CD14-positive monocyte (primary cell): Measurements from ENCODE around the gene HMGN2. TPM values are rescaled to one million over a fixed set of nuclear protein-coding genes. Genes with fewer than 3 reads are reported as not detected.

Experiments used
- DNase-seq, 3 donors: peaks; one replicate each; pipeline ENCODE4 v3.0.0-alpha.2; 2011 to 2022
- H2AFZ ChIP-seq: 2 replicates; pipeline ENCODE4 v1.6.0; 2012; ENCODE audit warnings: mild to moderate bottlenecking, low read depth, low read length, inconsistent platforms; ENCODE audit not compliant: insufficient read depth, poor library complexity, severe bottlenecking
- H3K27ac ChIP-seq, 2 donors: 1 replicate in 1 of 2; 2 replicates in 1 of 2; pipeline ENCODE4 v1.5.1; 2012 to 2013; ENCODE audit warnings: low read length in 2 of 2, control low read depth in 1 of 2, inconsistent platforms in 1 of 2, low read depth in 1 of 2, mild to moderate bottlenecking in 1 of 2
- H3K27me3 ChIP-seq, 2 donors: one replicate each; pipeline versions ENCODE4 v1.6.0 to v1.6.1; 2011 to 2013; ENCODE audit warnings: low read length in 2 of 2; ENCODE audit not compliant: control insufficient read depth in 2 of 2, insufficient read depth in 2 of 2
- H3K36me3 ChIP-seq, 2 donors: replicated peaks in 1 of 2; 1 replicate in 1 of 2; 2 replicates in 1 of 2; pipeline versions ENCODE4 v1.5.1 to v1.6.1; 2012 to 2013; ENCODE audit warnings: low read length in 2 of 2, control low read depth in 1 of 2, inconsistent platforms in 1 of 2, mild to moderate bottlenecking in 1 of 2; ENCODE audit not compliant: insufficient read depth in 2 of 2, control insufficient read depth in 1 of 2
- H3K4me1 ChIP-seq, 2 donors: 1 replicate in 1 of 2; 2 replicates in 1 of 2; pipeline versions ENCODE4 v1.5.1 to v1.6.1; 2012 to 2013; ENCODE audit warnings: low read length in 2 of 2, control low read depth in 1 of 2, inconsistent platforms in 1 of 2, mild to moderate bottlenecking in 1 of 2, moderate library complexity in 1 of 2; ENCODE audit not compliant: insufficient read depth in 2 of 2, control insufficient read depth in 1 of 2
- H3K4me2 ChIP-seq: replicated peaks from 2 replicates; pipeline ENCODE3; 2012; ENCODE audit warnings: low read length, moderate library complexity, mild to moderate bottlenecking; ENCODE audit not compliant: poor library complexity, severe bottlenecking; ENCODE audit errors: extremely low read depth
- H3K4me3 ChIP-seq, 3 experiments: fragments of 200-600 bp in 1 of 3; sonication (generic) in 1 of 3; replicated peaks in 1 of 3; 1 replicate in 2 of 3; 2 replicates in 1 of 3; pipeline ENCODE4 v1.5.1; 2011 to 2013; ENCODE audit warnings: low read length in 3 of 3, mild to moderate bottlenecking in 3 of 3, control low read depth in 2 of 3, low read depth in 2 of 3, inconsistent platforms in 1 of 3, moderate library complexity in 1 of 3
- H3K79me2 ChIP-seq: 2 replicates; pipeline ENCODE4 v1.6.0; 2012; ENCODE audit warnings: mild to moderate bottlenecking, control low read depth, inconsistent platforms, low read length, moderate library complexity; ENCODE audit not compliant: insufficient read depth
- H3K9ac ChIP-seq: 2 replicates; pipeline ENCODE4 v1.6.0; 2017; ENCODE audit warnings: low read length, mild to moderate bottlenecking; ENCODE audit not compliant: insufficient read depth, poor library complexity, severe bottlenecking
- H3K9me3 ChIP-seq, 2 donors: replicated peaks in 1 of 2; 1 replicate in 1 of 2; 2 replicates in 1 of 2; pipeline versions ENCODE4 v1.5.1 to v1.6.1; 2012 to 2013; ENCODE audit warnings: low read length in 2 of 2, control low read depth in 1 of 2; ENCODE audit not compliant: control insufficient read depth in 1 of 2, insufficient read depth in 1 of 2
- H4K20me1 ChIP-seq: 2 replicates; pipeline ENCODE4 v1.6.0; 2012; ENCODE audit warnings: mild to moderate bottlenecking, low read length, control low read depth, moderate library complexity; ENCODE audit not compliant: insufficient read depth
- H3K27ac Mint-ChIP-seq, 7 donors: one replicate each; pipeline ENCODE4 v1.8.0; 2020; ENCODE audit warnings: mild to moderate bottlenecking in 7 of 7, mixed read lengths in 7 of 7, moderate library complexity in 6 of 7, inconsistent platforms in 2 of 7
- H3K27me3 Mint-ChIP-seq, 3 donors: one replicate each; pipeline ENCODE4 v1.8.0; 2021 to 2022; ENCODE audit warnings: low read depth in 3 of 3, mild to moderate bottlenecking in 3 of 3, mixed read lengths in 3 of 3, moderate library complexity in 3 of 3, inconsistent platforms in 1 of 3
- H3K36me3 Mint-ChIP-seq, 2 donors: one replicate each; pipeline ENCODE4 v1.8.0; 2020; ENCODE audit warnings: mixed read lengths in 2 of 2, inconsistent platforms in 1 of 2, mild to moderate bottlenecking in 1 of 2
- H3K4me1 Mint-ChIP-seq: one replicate; pipeline ENCODE4 v1.8.0; 2020; ENCODE audit warnings: mild to moderate bottlenecking, mixed read lengths
- H3K4me3 Mint-ChIP-seq, 2 donors: one replicate each; pipeline ENCODE4 v1.8.0; 2020; ENCODE audit warnings: mild to moderate bottlenecking in 2 of 2, mixed read lengths in 2 of 2, moderate library complexity in 1 of 2
- H3K9me3 Mint-ChIP-seq, 7 donors: one replicate each; pipeline ENCODE4 v1.8.0; 2020 to 2022; ENCODE audit warnings: mixed read lengths in 7 of 7, mild to moderate bottlenecking in 6 of 7, moderate library complexity in 6 of 7, inconsistent platforms in 2 of 7
- CTCF ChIP-seq: fragments of 200-600 bp; IDR thresholded peaks from one replicate; pipeline ENCODE4 v1.8.0; 2022; ENCODE audit warnings: antibody characterized with exemption, mild to moderate bottlenecking
- WGBS: methylation state at CpG from one replicate; pipeline ENCODE4 v1.1.5; 2013; ENCODE audit warnings: missing lambda C conversion rate; ENCODE audit not compliant: insufficient coverage; 5-methylcytosine and 5-hydroxymethylcytosine counted together
- intact Hi-C, 2 donors: fragments of 100-400 bp; cut with micrococcal nuclease; formaldehyde crosslinking; loops; one replicate each; pipeline versions ENCODE4 v1.15.0 to v1.15.1; 2023
- polyA plus RNA-seq, 3 donors: library from polyadenylated mRNA; depleted of rRNA in 1 of 3; unstranded in 2 of 3; stranded (reverse) in 1 of 3; fragments of 300-500 nt in 2 of 3; fragments of >200 nt in 1 of 3; fragmentation: Illumina TruSeq in 2 of 3; gene quantifications; 1 replicate in 2 of 3; 2 replicates in 1 of 3; pipeline ENCODE4 v1.2.3, GENCODE V29; 2012 to 2021

The HMGN2 gene
- polyA plus RNA-seq, 3 donors: 400 to 575 (median 555) TPM

GRCh38 chr1:26440259-26440658 lies 32.0 kb upstream of the HMGN2 start:
- Histone ChIP-seq H4K20me1 (no peaks in the 10 kb centered on the region), H3K9me3 (no peaks in the 10 kb centered on the region), H3K9ac (no peak overlapping the region), H3K36me3 (peaks cover 77 to 99% of the 10 kb centered on the region in 2 donors), H3K4me1 (no peaks in the 10 kb centered on the region), H2AFZ (no peak overlapping the region), H3K4me3 (no peak overlapping the region), H3K27me3 (no peaks in the 10 kb centered on the region), H3K27ac (no peak overlapping the region), H3K79me2 (peaks cover 4% of the 10 kb centered on the region), H3K4me2 (no peak overlapping the region)
- no peak for TF ChIP-seq CTCF
- intact Hi-C loops: no loop called here
- Mint-ChIP-seq H3K36me3 (peaks cover 72 to 93% of the 10 kb centered on the region in 2 donors), H3K27ac (no peak overlapping the region), H3K9me3 (peaks cover 0 to 2% (median 0%) of the 10 kb centered on the region in 7 donors), H3K4me3 (no peak overlapping the region), H3K27me3 (peaks cover 0 to 1% (median 0%) of the 10 kb centered on the region in 3 donors), H3K4me1 (no peaks in the 10 kb centered on the region)
- no peak for DNase-seq
- WGBS: 88% methylated on average over 1 of the region's 2 CpGs

GRCh38 chr1:26449868-26450267 lies 22.4 kb upstream of the HMGN2 start:
- Histone ChIP-seq H3K27ac (no peak overlapping the region), H3K9me3 (no peaks in the 10 kb centered on the region), H3K79me2 (no peaks in the 10 kb centered on the region), H2AFZ (no peak overlapping the region), H3K9ac (no peak overlapping the region), H3K4me1 (no peaks in the 10 kb centered on the region), H3K36me3 (peaks cover 65 to 98% of the 10 kb centered on the region in 2 donors), H3K27me3 (no peaks in the 10 kb centered on the region), H3K4me3 (no peak overlapping the region), H4K20me1 (no peaks in the 10 kb centered on the region), H3K4me2 (no peak overlapping the region)
- TF ChIP-seq CTCF: no peak
- Mint-ChIP-seq H3K36me3 (peaks cover 65 to 93% of the 10 kb centered on the region in 2 donors), H3K4me1 (no peaks in the 10 kb centered on the region), H3K9me3 (no peaks in the 10 kb centered on the region), H3K4me3 (no peak overlapping the region), H3K27ac (peak overlapping the region in 1 of 7 donors; percentile 2), H3K27me3 (peaks cover 0 to 2% (median 0%) of the 10 kb centered on the region in 3 donors)
- no peak for DNase-seq
- intact Hi-C loops: no loop called here
- 100% methylated on average over 2 of the region's 3 CpGs for WGBS
